MM.1S (cell line): ENCODE results near the gene RAMACL.

Experiments
- CTCF ChIP-seq: fragments of 300-600 bp; sonication (generic); IDR thresholded peaks from 2 replicates; pipeline ENCODE4 v1.5.1; 2016; ENCODE audit warnings: antibody characterized with exemption, low read length, mixed read lengths
- EZH2 ChIP-seq: fragments of 300-600 bp; sonication (generic); optimal IDR thresholded peaks from 2 replicates; pipeline ENCODE3; 2017; ENCODE audit warnings: low read depth, mild to moderate bottlenecking, antibody characterized with exemption, low read length, mixed read lengths
- EZH2phosphoT487 ChIP-seq: fragments of 300-600 bp; sonication (generic); IDR thresholded peaks from 2 replicates; pipeline ENCODE4 v1.6.1; 2018; ENCODE audit warnings: antibody characterized with exemption, low read length

- TF ChIP-seq EZH2 (no peak), CTCF (no peak), EZH2phosphoT487 (no peak)
Observed at GRCh38 chr6:166632731-166633130, 46.3 kb upstream of the RAMACL start.
